PC-3 (cell line): Measurements from ENCODE around the gene WDR1.

Source experiments
- EZH2 ChIP-seq: fragments of 300-600 bp; sonication (generic); IDR thresholded peaks from one replicate; pipeline ENCODE4 v1.6.1; 2017; ENCODE audit warnings: antibody characterized with exemption, mild to moderate bottlenecking, low read length; ENCODE audit not compliant: unreplicated experiment
- EZH2phosphoT487 ChIP-seq: fragments of 300-600 bp; sonication (generic); IDR thresholded peaks from 2 replicates; pipeline ENCODE4 v1.6.1; 2018; ENCODE audit warnings: mild to moderate bottlenecking, antibody characterized with exemption, low read length, borderline replicate concordance
- TF ChIP-seq, protein P1 (sequence below): fragments of 300-600 bp; sonication (generic); conservative IDR thresholded peaks from 2 replicates; pipeline ENCODE4 v1.5.1; 2017; ENCODE audit warnings: antibody characterized with exemption, low read depth, mild to moderate bottlenecking, low read length

DNA sequence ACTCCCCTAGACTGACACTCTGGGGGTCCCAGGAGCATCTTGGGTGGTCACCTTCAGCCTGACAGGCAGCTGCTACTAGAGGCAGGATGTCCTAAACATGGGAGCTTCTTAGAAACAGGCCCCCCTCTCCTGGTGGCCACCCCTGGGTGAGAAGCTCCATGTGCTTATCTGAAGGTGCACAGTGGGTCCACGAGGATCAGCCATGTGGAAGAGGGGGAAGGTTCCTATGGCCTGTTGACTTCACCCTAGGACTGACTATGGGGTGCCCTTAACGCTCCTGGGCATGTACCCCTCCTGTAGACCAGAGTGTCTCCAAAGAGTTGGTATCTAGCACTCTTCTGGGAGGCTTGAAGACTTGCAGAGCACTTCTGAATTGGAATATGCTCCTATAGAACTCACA is 22.9 kb upstream of the WDR1 start:
- TF ChIP-seq, protein P1, sequence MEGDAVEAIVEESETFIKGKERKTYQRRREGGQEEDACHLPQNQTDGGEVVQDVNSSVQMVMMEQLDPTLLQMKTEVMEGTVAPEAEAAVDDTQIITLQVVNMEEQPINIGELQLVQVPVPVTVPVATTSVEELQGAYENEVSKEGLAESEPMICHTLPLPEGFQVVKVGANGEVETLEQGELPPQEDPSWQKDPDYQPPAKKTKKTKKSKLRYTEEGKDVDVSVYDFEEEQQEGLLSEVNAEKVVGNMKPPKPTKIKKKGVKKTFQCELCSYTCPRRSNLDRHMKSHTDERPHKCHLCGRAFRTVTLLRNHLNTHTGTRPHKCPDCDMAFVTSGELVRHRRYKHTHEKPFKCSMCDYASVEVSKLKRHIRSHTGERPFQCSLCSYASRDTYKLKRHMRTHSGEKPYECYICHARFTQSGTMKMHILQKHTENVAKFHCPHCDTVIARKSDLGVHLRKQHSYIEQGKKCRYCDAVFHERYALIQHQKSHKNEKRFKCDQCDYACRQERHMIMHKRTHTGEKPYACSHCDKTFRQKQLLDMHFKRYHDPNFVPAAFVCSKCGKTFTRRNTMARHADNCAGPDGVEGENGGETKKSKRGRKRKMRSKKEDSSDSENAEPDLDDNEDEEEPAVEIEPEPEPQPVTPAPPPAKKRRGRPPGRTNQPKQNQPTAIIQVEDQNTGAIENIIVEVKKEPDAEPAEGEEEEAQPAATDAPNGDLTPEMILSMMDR = no peak
- TF ChIP-seq EZH2 (no peak), EZH2phosphoT487 (no peak)
